Liver (tissue), 9 donors: Measurements from ENCODE around the gene MAGI1. TPM values are rescaled to one million over a fixed set of nuclear protein-coding genes. Genes with fewer than 3 reads are reported as not detected.

Experiments used
- DNase-seq: peaks from one replicate; pipeline ENCODE4 v3.0.0-alpha.2; 2017; ENCODE audit warnings: low spot score
- H3K27ac ChIP-seq, 2 donors: one replicate each; pipeline ENCODE4 v1.7.0; 2013; ENCODE audit warnings: inconsistent platforms in 2 of 2, low read length in 2 of 2, control low read depth in 1 of 2, low read depth in 1 of 2, mild to moderate bottlenecking in 1 of 2
- H3K27me3 ChIP-seq, 4 donors: one replicate each; pipeline versions ENCODE4 v1.6.1 to v1.7.0; 2013; ENCODE audit warnings: low read length in 3 of 4, inconsistent platforms in 1 of 4, mild to moderate bottlenecking in 1 of 4, moderate library complexity in 1 of 4; ENCODE audit not compliant: control insufficient read depth in 4 of 4, insufficient read depth in 4 of 4
- H3K36me3 ChIP-seq, 4 donors: one replicate each; pipeline versions ENCODE4 v1.6.1 to v1.7.0; 2013; ENCODE audit warnings: low read length in 3 of 4, mild to moderate bottlenecking in 3 of 4, low read depth in 1 of 4, moderate library complexity in 1 of 4; ENCODE audit not compliant: control insufficient read depth in 4 of 4, insufficient read depth in 3 of 4
- H3K4me1 ChIP-seq, 4 donors: one replicate each; pipeline versions ENCODE4 v1.6.1 to v1.7.0; 2013; ENCODE audit warnings: low read length in 3 of 4, mild to moderate bottlenecking in 3 of 4, moderate library complexity in 1 of 4; ENCODE audit not compliant: control insufficient read depth in 4 of 4, insufficient read depth in 4 of 4
- H3K4me3 ChIP-seq, 3 donors: one replicate each; pipeline versions ENCODE4 v1.6.1 to v1.7.0; 2013; ENCODE audit warnings: low read length in 3 of 3, control low read depth in 1 of 3, low read depth in 1 of 3, mild to moderate bottlenecking in 1 of 3
- H3K9ac ChIP-seq, 2 donors: one replicate each; pipeline ENCODE4 v1.7.0; 2013; ENCODE audit warnings: low read length in 2 of 2, mild to moderate bottlenecking in 2 of 2, moderate library complexity in 2 of 2, control low read depth in 1 of 2, low read depth in 1 of 2
- H3K9me3 ChIP-seq, 4 donors: one replicate each; pipeline versions ENCODE4 v1.6.1 to v1.7.0; 2013; ENCODE audit warnings: low read length in 3 of 4; ENCODE audit not compliant: control insufficient read depth in 4 of 4
- CTCF ChIP-seq: fragments of 150-350 bp; IDR thresholded peaks from 2 replicates; pipeline ENCODE4 v1.5.1; 2017; ENCODE audit warnings: improper control_type of control experiment, low read depth, low read length; ENCODE audit not compliant: missing input control
- EGR1 ChIP-seq, 2 donors: IDR thresholded peaks; 2 replicates each; pipeline ENCODE4 v1.6.1; 2016 to 2018; ENCODE audit warnings: antibody characterized with exemption in 2 of 2, low read depth in 2 of 2
- FOXA2 ChIP-seq: IDR thresholded peaks from 2 replicates; pipeline ENCODE4 v1.6.1; 2016; ENCODE audit warnings: antibody characterized with exemption
- HNF4A ChIP-seq, 2 donors: conservative IDR thresholded peaks; 2 replicates each; pipeline ENCODE4 v1.6.1; 2016; ENCODE audit warnings: antibody characterized with exemption in 2 of 2, mild to moderate bottlenecking in 2 of 2
- HNF4G ChIP-seq: IDR thresholded peaks from 2 replicates; pipeline ENCODE4 v1.6.1; 2016; ENCODE audit warnings: antibody characterized with exemption
- MAX ChIP-seq: IDR thresholded peaks from 2 replicates; pipeline ENCODE4 v1.6.1; 2016; ENCODE audit warnings: antibody characterized with exemption
- NR2F2 ChIP-seq: IDR thresholded peaks from 2 replicates; pipeline ENCODE4 v1.6.1; 2016; ENCODE audit warnings: antibody characterized with exemption
- RAD21 ChIP-seq, 2 donors: IDR thresholded peaks; 2 replicates each; pipeline ENCODE4 v1.6.1; 2016; ENCODE audit warnings: antibody characterized with exemption in 2 of 2, mild to moderate bottlenecking in 2 of 2
- REST ChIP-seq: IDR thresholded peaks from 2 replicates; pipeline ENCODE4 v1.6.1; 2016; ENCODE audit warnings: antibody characterized with exemption, mild to moderate bottlenecking
- RXRA ChIP-seq, 2 donors: IDR thresholded peaks; 2 replicates each; pipeline ENCODE4 v1.6.1; 2017 to 2018; ENCODE audit warnings: antibody characterized with exemption in 2 of 2, mild to moderate bottlenecking in 1 of 2
- TAF1 ChIP-seq: conservative IDR thresholded peaks from 2 replicates; pipeline ENCODE4 v1.6.1; 2016; ENCODE audit warnings: antibody characterized with exemption, mild to moderate bottlenecking
- YY1 ChIP-seq: IDR thresholded peaks from 2 replicates; pipeline ENCODE4 v1.6.1; 2016; ENCODE audit warnings: antibody characterized with exemption, mild to moderate bottlenecking
- WGBS: extraction: QIAGEN DNeasy Blood & Tissue Kit; methylation state at CpG from one replicate; pipeline ENCODE4 v1.1.7; 2013; 5-methylcytosine and 5-hydroxymethylcytosine counted together
- polyA plus RNA-seq, 2 donors: library from polyadenylated mRNA; stranded (reverse) in 1 of 2; unstranded in 1 of 2; fragments of 200-250 nt in 1 of 2; fragments of >200 nt in 1 of 2; fragmentation: Nextera tagmentation in 1 of 2; extraction: Ambion mirVana in 1 of 2; gene quantifications; one replicate each; pipeline versions ENCODE4 v1.2.1 to v1.2.3, GENCODE V29; 2013 to 2015
- total RNA-seq, 2 donors: library from RNA; depleted of rRNA; stranded (reverse); fragments of >200 nt; gene quantifications; one replicate each; pipeline ENCODE4 v1.2.3, GENCODE V29; 2014
- TF ChIP-seq, protein P1 (sequence below): IDR thresholded peaks from 2 replicates; pipeline ENCODE4 v1.6.1; 2016; ENCODE audit warnings: antibody characterized with exemption
- donor health status: healthy.
- donor health status: healthy.
- donor health status: healthy.
- donor health status: healthy.
- donor health status: healthy.

The MAGI1 gene
- total and polyA plus RNA-seq, 4 donors, result 9.6 to 68.8 (median 14.0) TPM

- peaks cover 0 to 2% (median 0%) of the 10 kb centered on the region in 4 donors for H3K4me1 ChIP-seq
- 63% methylated on average over 13 of the region's 13 CpGs for WGBS
- H3K27me3 ChIP-seq, result no peaks in the 10 kb centered on the region
- H3K36me3 ChIP-seq, result no peaks in the 10 kb centered on the region
- H3K4me3 ChIP-seq, result no peak overlapping the region
- no peak overlapping the region for H3K27ac ChIP-seq
- H3K9ac ChIP-seq, result no peak overlapping the region
- DNase-seq, result no peak
- TF ChIP-seq TAF1, result no peak
- H3K9me3 ChIP-seq, result no peaks in the 10 kb centered on the region
Observed at GRCh38 chr3:65596571-65597225, 442.0 kb downstream of the MAGI1 start.

GRCh38 chr3:65596029-65596300 is 442.8 kb downstream of the MAGI1 start:
- Histone ChIP-seq H3K4me3 (no peak overlapping the region), H3K4me1 (peaks cover 0 to 2% (median 0%) of the 10 kb centered on the region in 4 donors), H3K9me3 (no peaks in the 10 kb centered on the region), H3K27me3 (no peaks in the 10 kb centered on the region), H3K27ac (no peak overlapping the region), H3K36me3 (no peaks in the 10 kb centered on the region), H3K9ac (no peak overlapping the region)
- no peak for TF ChIP-seq EGR1 (IDR thresholded peaks at IDR 0.05; ENCODE audit: low read depth in 2 of 2)
- TF ChIP-seq YY1, result no peak
- TF ChIP-seq TAF1, result no peak
- WGBS, result 94% methylated on average over 5 of the region's 5 CpGs
- DNase-seq, result no peak

DNA sequence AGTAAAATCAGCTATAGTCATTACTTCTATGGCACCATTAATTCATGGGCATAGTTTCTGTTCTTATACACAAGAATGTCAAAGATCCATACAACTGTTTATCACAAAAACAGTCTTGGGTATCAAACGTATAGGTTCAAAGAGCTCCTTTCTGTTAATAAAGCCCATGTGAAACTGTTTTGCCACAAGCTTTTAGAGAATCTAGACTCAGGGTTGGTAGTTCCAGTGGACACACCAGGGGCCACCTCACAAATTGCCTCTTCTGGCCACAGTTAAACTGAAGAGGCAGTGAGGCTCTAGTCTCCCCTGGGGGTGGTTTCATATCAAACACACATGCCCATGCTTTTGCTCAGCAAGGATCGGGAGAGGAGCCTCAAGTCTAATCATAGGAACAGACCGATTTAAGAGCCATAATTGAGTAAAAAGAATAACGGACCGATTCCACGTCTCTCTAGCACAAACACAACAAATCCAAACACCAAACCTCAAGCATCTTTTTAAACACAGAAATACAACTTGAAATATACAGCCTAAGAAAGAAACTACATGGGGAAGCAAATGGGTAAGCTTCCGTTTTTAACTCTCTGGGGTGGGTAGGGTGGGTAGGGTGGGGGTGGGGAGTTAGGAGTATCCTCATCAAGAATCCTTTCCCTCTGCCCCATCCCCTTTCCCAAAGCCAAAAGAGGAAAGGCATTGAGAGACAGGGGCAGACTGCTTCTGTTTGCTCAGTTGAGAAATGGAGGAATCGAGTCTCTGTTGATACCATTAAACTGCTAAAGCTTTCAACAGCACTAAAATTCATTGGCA is 443.3 kb downstream of the MAGI1 start:
- 86% methylated on average over 8 of the region's 8 CpGs for WGBS
- TF ChIP-seq HNF4G (no peak), FOXA2 (no peak), RAD21 (IDR thresholded peaks at IDR 0.05) (no peak)
- H3K9ac ChIP-seq, result no peak overlapping the region
- DNase-seq, result no peak
- H3K4me1 ChIP-seq, result peaks cover 0 to 2% (median 0%) of the 10 kb centered on the region in 4 donors
- H3K9me3 ChIP-seq, result no peaks in the 10 kb centered on the region
- H3K27ac ChIP-seq, result no peak overlapping the region
- no peak overlapping the region for H3K4me3 ChIP-seq
- H3K27me3 ChIP-seq, result no peaks in the 10 kb centered on the region
- H3K36me3 ChIP-seq, result no peaks in the 10 kb centered on the region

GRCh38 chr3:65593780-65594752 is 444.7 kb downstream of the MAGI1 start:
- no peak for DNase-seq
- H3K36me3 ChIP-seq, result no peaks in the 10 kb centered on the region
- no peaks in the 10 kb centered on the region for H3K9me3 ChIP-seq
- H3K27me3 ChIP-seq, result no peaks in the 10 kb centered on the region
- peaks cover 0 to 2% (median 0%) of the 10 kb centered on the region in 4 donors for H3K4me1 ChIP-seq
- no peak overlapping the region for H3K4me3 ChIP-seq
- no peak overlapping the region for H3K27ac ChIP-seq
- H3K9ac ChIP-seq, result no peak overlapping the region
- 93% methylated on average over 4 of the region's 4 CpGs for WGBS
- no peak for TF ChIP-seq HNF4A (conservative IDR thresholded peaks at IDR 0.05)
- TF ChIP-seq, protein P1, sequence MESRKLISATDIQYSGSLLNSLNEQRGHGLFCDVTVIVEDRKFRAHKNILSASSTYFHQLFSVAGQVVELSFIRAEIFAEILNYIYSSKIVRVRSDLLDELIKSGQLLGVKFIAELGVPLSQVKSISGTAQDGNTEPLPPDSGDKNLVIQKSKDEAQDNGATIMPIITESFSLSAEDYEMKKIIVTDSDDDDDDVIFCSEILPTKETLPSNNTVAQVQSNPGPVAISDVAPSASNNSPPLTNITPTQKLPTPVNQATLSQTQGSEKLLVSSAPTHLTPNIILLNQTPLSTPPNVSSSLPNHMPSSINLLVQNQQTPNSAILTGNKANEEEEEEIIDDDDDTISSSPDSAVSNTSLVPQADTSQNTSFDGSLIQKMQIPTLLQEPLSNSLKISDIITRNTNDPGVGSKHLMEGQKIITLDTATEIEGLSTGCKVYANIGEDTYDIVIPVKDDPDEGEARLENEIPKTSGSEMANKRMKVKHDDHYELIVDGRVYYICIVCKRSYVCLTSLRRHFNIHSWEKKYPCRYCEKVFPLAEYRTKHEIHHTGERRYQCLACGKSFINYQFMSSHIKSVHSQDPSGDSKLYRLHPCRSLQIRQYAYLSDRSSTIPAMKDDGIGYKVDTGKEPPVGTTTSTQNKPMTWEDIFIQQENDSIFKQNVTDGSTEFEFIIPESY, result no peak
- no peak for TF ChIP-seq MAX
- no peak for TF ChIP-seq NR2F2
- TF ChIP-seq REST, result no peak
- no peak for TF ChIP-seq RXRA (IDR thresholded peaks at IDR 0.05)
- no peak for TF ChIP-seq CTCF
